HEK293 (cell line): Measurements from ENCODE around the gene ABCG8.

Experiments
- HOXA7 ChIP-seq: sonication (generic); formaldehyde crosslinking; IDR thresholded peaks from 2 replicates; pipeline ENCODE4 v1.8.1; 2022; ENCODE audit warnings: missing genetic modification reagents, borderline replicate concordance
- KLF10 ChIP-seq: fragments of 450-650 bp; IDR thresholded peaks from 2 replicates; pipeline ENCODE4 v1.5.1; 2018; ENCODE audit warnings: missing biosample characterization, mild to moderate bottlenecking, missing genetic modification characterization
- ZNF248 ChIP-seq: fragments of 450-650 bp; formaldehyde crosslinking; IDR thresholded peaks from 2 replicates; pipeline ENCODE4 v1.5.1; 2017; ENCODE audit warnings: missing biosample characterization, missing genetic modification characterization
- ZNF354C ChIP-seq: fragments of 450-650 bp; formaldehyde crosslinking; IDR thresholded peaks from 2 replicates; pipeline ENCODE4 v1.5.1; 2016; ENCODE audit warnings: missing biosample characterization, missing genetic modification characterization, low read depth, borderline replicate concordance
- ZNF776 ChIP-seq: fragments of 450-650 bp; formaldehyde crosslinking; IDR thresholded peaks from 2 replicates; pipeline ENCODE4 v1.5.0; 2017; ENCODE audit warnings: missing biosample characterization, missing genetic modification characterization, borderline replicate concordance
- TF ChIP-seq, protein P1 (sequence below): fragments of 450-650 bp; formaldehyde crosslinking; IDR thresholded peaks from 2 replicates; pipeline ENCODE4 v1.5.1; 2016; ENCODE audit warnings: missing biosample characterization, missing genetic modification characterization

DNA sequence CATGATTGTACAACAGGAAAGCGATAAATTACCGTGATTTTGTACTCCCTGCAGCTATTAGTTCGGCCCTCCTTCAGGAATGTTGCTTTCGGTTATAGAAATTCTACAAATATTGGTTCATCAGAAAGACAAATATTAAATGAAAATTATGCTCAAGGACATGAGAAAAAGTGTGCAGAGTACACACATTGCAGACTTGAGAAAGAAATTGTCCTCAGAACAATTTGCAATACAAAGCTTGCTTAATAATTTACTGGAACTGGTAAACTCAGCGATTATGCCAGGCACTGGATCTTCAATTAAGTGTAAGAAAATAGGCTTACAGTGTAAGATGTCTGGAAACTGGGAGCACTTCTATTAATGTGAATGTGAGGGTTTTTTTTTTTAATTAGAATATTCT is 45.9 kb downstream of the ABCG8 start:
- TF ChIP-seq, protein P1, sequence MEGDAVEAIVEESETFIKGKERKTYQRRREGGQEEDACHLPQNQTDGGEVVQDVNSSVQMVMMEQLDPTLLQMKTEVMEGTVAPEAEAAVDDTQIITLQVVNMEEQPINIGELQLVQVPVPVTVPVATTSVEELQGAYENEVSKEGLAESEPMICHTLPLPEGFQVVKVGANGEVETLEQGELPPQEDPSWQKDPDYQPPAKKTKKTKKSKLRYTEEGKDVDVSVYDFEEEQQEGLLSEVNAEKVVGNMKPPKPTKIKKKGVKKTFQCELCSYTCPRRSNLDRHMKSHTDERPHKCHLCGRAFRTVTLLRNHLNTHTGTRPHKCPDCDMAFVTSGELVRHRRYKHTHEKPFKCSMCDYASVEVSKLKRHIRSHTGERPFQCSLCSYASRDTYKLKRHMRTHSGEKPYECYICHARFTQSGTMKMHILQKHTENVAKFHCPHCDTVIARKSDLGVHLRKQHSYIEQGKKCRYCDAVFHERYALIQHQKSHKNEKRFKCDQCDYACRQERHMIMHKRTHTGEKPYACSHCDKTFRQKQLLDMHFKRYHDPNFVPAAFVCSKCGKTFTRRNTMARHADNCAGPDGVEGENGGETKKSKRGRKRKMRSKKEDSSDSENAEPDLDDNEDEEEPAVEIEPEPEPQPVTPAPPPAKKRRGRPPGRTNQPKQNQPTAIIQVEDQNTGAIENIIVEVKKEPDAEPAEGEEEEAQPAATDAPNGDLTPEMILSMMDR (tag by site-specific recombination), result no peak
- TF ChIP-seq ZNF248 (tag by site-specific recombination) (no peak), HOXA7 (CRISPR knock-in tag) (no peak), ZNF776 (tag by site-specific recombination) (no peak), ZNF354C (tag by site-specific recombination) (no peak), KLF10 (tag by site-specific recombination) (no peak)
